ENCODE measurements around the gene CELF5.

Gene CELF5

GRCh38 chr19:3254520-3254919, 30.1 kb downstream of the CELF5 start:
- Histone ChIP-seq H4K20me1 (ENCODE audit: insufficient read depth, low read length) (no peaks in the 10 kb centered on the region), H3K9me3 (ENCODE audit: low read length) (no peaks in the 10 kb centered on the region), H2AFZ (ENCODE audit: low read length) (no peak overlapping the region), H3K79me2 (ENCODE audit: insufficient read depth, low read length) (no peaks in the 10 kb centered on the region), H3K4me1 (ENCODE audit: insufficient read depth, low read length, severe bottlenecking) (no peaks in the 10 kb centered on the region), H3K36me3 (ENCODE audit: insufficient read depth, low read length) (no peaks in the 10 kb centered on the region), H3K27me3 (ENCODE audit: insufficient read depth, low read length) (no peaks in the 10 kb centered on the region), H3K4me3 (ENCODE audit: low read depth, low read length, poor library complexity, severe bottlenecking) (no peak overlapping the region), H3K9me2 (ENCODE audit: low read depth, low read length) (no peaks in the 10 kb centered on the region), H3F3A (ENCODE audit: insufficient read depth, low read length) (no peaks in the 10 kb centered on the region), H3K4me2 (ENCODE audit: low read length) (no peak overlapping the region), H3K9ac (ENCODE audit: low read length) (no peak overlapping the region), H3K27ac (ENCODE audit: low read depth, low read length, poor library complexity, severe bottlenecking) (no peak overlapping the region)
- TF ChIP-seq, protein P1, sequence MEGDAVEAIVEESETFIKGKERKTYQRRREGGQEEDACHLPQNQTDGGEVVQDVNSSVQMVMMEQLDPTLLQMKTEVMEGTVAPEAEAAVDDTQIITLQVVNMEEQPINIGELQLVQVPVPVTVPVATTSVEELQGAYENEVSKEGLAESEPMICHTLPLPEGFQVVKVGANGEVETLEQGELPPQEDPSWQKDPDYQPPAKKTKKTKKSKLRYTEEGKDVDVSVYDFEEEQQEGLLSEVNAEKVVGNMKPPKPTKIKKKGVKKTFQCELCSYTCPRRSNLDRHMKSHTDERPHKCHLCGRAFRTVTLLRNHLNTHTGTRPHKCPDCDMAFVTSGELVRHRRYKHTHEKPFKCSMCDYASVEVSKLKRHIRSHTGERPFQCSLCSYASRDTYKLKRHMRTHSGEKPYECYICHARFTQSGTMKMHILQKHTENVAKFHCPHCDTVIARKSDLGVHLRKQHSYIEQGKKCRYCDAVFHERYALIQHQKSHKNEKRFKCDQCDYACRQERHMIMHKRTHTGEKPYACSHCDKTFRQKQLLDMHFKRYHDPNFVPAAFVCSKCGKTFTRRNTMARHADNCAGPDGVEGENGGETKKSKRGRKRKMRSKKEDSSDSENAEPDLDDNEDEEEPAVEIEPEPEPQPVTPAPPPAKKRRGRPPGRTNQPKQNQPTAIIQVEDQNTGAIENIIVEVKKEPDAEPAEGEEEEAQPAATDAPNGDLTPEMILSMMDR (IDR thresholded peaks at IDR 0.05; ENCODE audit: low read length) = no peak
- no peak for TF ChIP-seq EZH2 (IDR thresholded peaks at IDR 0.05; ENCODE audit: borderline replicate concordance, low read length)

DNA sequence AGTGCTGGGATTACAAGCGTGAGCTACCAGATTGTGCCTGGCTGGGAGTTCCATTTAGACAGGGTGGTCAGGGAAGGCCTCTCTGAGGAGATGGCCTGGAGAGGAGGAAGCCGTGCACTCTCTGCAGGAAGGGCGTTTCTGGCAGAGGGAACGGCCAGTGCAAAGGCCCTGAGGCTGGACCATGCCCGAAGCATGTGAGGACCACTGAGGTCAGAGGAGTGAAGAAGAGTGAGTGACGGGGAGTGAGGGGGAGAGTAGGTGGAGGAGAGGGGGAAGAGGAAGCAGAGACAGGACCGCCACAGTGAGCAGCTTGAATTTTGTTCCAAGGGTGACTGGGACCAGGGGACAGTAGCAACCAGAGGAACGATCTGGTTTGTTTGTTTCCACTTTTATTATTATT, 32.6 kb downstream of the CELF5 start:
- Histone ChIP-seq H3K9ac (ENCODE audit: low read length) (no peak overlapping the region), H3K27ac (ENCODE audit: low read depth, low read length, poor library complexity, severe bottlenecking) (no peak overlapping the region), H3F3A (ENCODE audit: insufficient read depth, low read length) (no peaks in the 10 kb centered on the region), H3K4me3 (ENCODE audit: low read depth, low read length, poor library complexity, severe bottlenecking) (no peak overlapping the region), H4K20me1 (ENCODE audit: insufficient read depth, low read length) (no peaks in the 10 kb centered on the region), H3K36me3 (ENCODE audit: insufficient read depth, low read length) (no peaks in the 10 kb centered on the region), H3K79me2 (ENCODE audit: insufficient read depth, low read length) (no peaks in the 10 kb centered on the region), H3K9me2 (ENCODE audit: low read depth, low read length) (no peaks in the 10 kb centered on the region), H3K27me3 (ENCODE audit: insufficient read depth, low read length) (no peaks in the 10 kb centered on the region; the same call in 1 of the 2 replicates), H3K4me1 (ENCODE audit: insufficient read depth, low read length, severe bottlenecking) (no peaks in the 10 kb centered on the region), H3K4me2 (ENCODE audit: low read length) (no peak overlapping the region), H2AFZ (ENCODE audit: low read length) (no peak overlapping the region), H3K9me3 (ENCODE audit: low read length) (no peaks in the 10 kb centered on the region)
- TF ChIP-seq, protein P1 (IDR thresholded peaks at IDR 0.05; ENCODE audit: low read length) = no peak
- no peak for TF ChIP-seq EZH2 (IDR thresholded peaks at IDR 0.05; ENCODE audit: borderline replicate concordance, low read length)

DNA sequence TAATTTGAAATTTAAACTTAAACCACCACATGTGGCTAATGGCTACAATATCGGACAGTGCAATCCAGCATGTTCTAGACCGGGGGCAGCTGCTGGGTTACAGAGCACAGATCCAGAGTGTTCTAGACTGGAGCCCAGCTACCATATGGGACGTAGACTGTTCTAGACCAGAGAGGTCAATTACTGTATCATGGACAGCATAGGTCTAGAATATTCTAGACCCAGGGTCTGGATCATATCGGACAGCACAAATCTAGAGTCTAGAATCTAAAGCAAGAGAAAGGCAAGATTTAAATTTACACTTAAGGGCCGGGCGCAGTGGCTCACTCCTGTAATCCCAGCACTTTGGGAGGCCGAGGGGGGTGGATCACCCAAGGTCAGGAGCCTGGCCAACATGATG, 37.9 kb downstream of the CELF5 start:
- no peaks in the 10 kb centered on the region for H3F3A ChIP-seq (ENCODE audit: insufficient read depth, low read length)
- H3K4me1 ChIP-seq (ENCODE audit: insufficient read depth, low read length, severe bottlenecking) = no peaks in the 10 kb centered on the region
- TF ChIP-seq, protein P1 (IDR thresholded peaks at IDR 0.05; ENCODE audit: low read length) = no peak
- no peak for TF ChIP-seq EZH2 (IDR thresholded peaks at IDR 0.05; ENCODE audit: borderline replicate concordance, low read length)

More for the DNA sequence above, 37.9 kb downstream of the CELF5 start:
- H3K9ac ChIP-seq (ENCODE audit: low read length) = no peak overlapping the region
- H3K9me3 ChIP-seq (ENCODE audit: low read length) = peaks cover 2% of the 10 kb centered on the region; the same call in 1 of the 2 replicates
- no peaks in the 10 kb centered on the region for H3K36me3 ChIP-seq (ENCODE audit: insufficient read depth, low read length)
- no peak overlapping the region for H3K4me3 ChIP-seq (ENCODE audit: low read depth, low read length, poor library complexity, severe bottlenecking)
- H3K9me2 ChIP-seq (ENCODE audit: low read depth, low read length) = no peaks in the 10 kb centered on the region
- H3K27ac ChIP-seq (ENCODE audit: low read depth, low read length, poor library complexity, severe bottlenecking) = no peak overlapping the region
- no peaks in the 10 kb centered on the region for H3K79me2 ChIP-seq (ENCODE audit: insufficient read depth, low read length)
- no peaks in the 10 kb centered on the region for H4K20me1 ChIP-seq (ENCODE audit: insufficient read depth, low read length)
- H3K27me3 ChIP-seq (ENCODE audit: insufficient read depth, low read length) = peaks cover 5% of the 10 kb centered on the region; the same call in 1 of the 2 replicates
- H2AFZ ChIP-seq (ENCODE audit: low read length) = no peak overlapping the region
- no peak overlapping the region for H3K4me2 ChIP-seq (ENCODE audit: low read length)
